K562 (cell line): ENCODE results near the gene MPI. TPM values are rescaled to one million over a fixed set of nuclear protein-coding genes. Genes with fewer than 3 reads are reported as not detected.

Source experiments
- ASH1L ChIP-seq: fragments of 450-650 bp; IDR thresholded peaks from 2 replicates; pipeline ENCODE4 v1.6.1; 2018; ENCODE audit warnings: borderline replicate concordance, mild to moderate bottlenecking, low read depth; ENCODE audit not compliant: partially characterized antibody
- ATF7 ChIP-seq: fragments of 450-650 bp; IDR thresholded peaks from 2 replicates; pipeline ENCODE4 v1.7.1; 2014; ENCODE audit warnings: mild to moderate bottlenecking, moderate library complexity
- CREB1 ChIP-seq, 2 experiments: sonication (generic) in 1 of 2; formaldehyde crosslinking in 1 of 2; IDR thresholded peaks; 2 replicates each; pipeline versions ENCODE4 v1.6.1 to v1.8.0; 2012 to 2022; ENCODE audit warnings: inconsistent platforms in 1 of 2, mild to moderate bottlenecking in 1 of 2, missing genetic modification reagents in 1 of 2, moderate library complexity in 1 of 2
- FOXJ3 ChIP-seq: sonication (generic); formaldehyde crosslinking; IDR thresholded peaks from 2 replicates; pipeline ENCODE4 v1.4.0; 2020; ENCODE audit warnings: mild to moderate bottlenecking, missing genetic modification reagents
- MCM7 ChIP-seq, 2 experiments: fragments of 450-650 bp; IDR thresholded peaks; 2 replicates each; pipeline ENCODE4 v1.6.1; 2016 to 2018
- MGA ChIP-seq: fragments of 450-650 bp; IDR thresholded peaks from 2 replicates; pipeline ENCODE4 v1.6.1; 2016; ENCODE audit warnings: mild to moderate bottlenecking, moderate library complexity
- NR1H2 ChIP-seq: sonication (generic); formaldehyde crosslinking; IDR thresholded peaks from 2 replicates; pipeline ENCODE4 v1.4.0; 2020; ENCODE audit warnings: mild to moderate bottlenecking, missing genetic modification reagents
- NUFIP1 ChIP-seq: fragments of 450-650 bp; IDR thresholded peaks from 2 replicates; pipeline ENCODE4 v1.6.1; 2018; ENCODE audit not compliant: partially characterized antibody
- SRF ChIP-seq, 2 experiments: fragments of 250-450, 450-650 bp in 1 of 2; sonication (Bioruptor Pico) in 1 of 2; sonication (generic) in 1 of 2; formaldehyde crosslinking; IDR thresholded peaks; 2 replicates each; pipeline versions ENCODE4 v1.5.0 to v1.5.1; 2020 to 2022; ENCODE audit warnings: mild to moderate bottlenecking in 1 of 2, missing genetic modification reagents in 1 of 2
- SRSF3 ChIP-seq: fragments of 200-400 bp; formaldehyde crosslinking; IDR thresholded peaks from 2 replicates; pipeline ENCODE4 v1.6.1; 2016; ENCODE audit warnings: mild to moderate bottlenecking, low read length, moderate library complexity; ENCODE audit not compliant: insufficient read depth
- ZFX ChIP-seq: sonication (generic); formaldehyde crosslinking; IDR thresholded peaks from 2 replicates; pipeline ENCODE4 v1.8.0; 2022; ENCODE audit warnings: mild to moderate bottlenecking, missing genetic modification reagents, moderate library complexity
- ZNF134 ChIP-seq: fragments of 250-450 bp; sonication (Bioruptor Pico); conservative IDR thresholded peaks from 2 replicates; pipeline ENCODE4 v1.4.0; 2020
- ZNF324 ChIP-seq: fragments of 250-450 bp; sonication (Bioruptor Pico); IDR thresholded peaks from 2 replicates; pipeline ENCODE4 v1.4.0; 2020; ENCODE audit warnings: mild to moderate bottlenecking
- ZNF76 ChIP-seq: fragments of 250-450 bp; sonication (Bioruptor Pico); IDR thresholded peaks from 2 replicates; pipeline ENCODE4 v1.4.0; 2020; ENCODE audit warnings: mild to moderate bottlenecking, moderate library complexity, borderline replicate concordance
- polyA plus RNA-seq, 8 experiments: library from polyadenylated mRNA; depleted of rRNA in 4 of 8; stranded (reverse) in 5 of 8; unstranded in 3 of 8; fragments of >200 nt; fragmentation: Nextera tagmentation in 2 of 8; fragmentation: Illumina TruSeq in 1 of 8; extraction: Ambion mirVana in 2 of 8; extraction: Trizol in 1 of 8; gene quantifications; 2 replicates each; pipeline versions ENCODE4 v1.2.1 to v1.2.3, GENCODE V29; 2011 to 2014; ENCODE audit warnings: inconsistent platforms in 1 of 8, missing spikeins in 1 of 8
- total RNA-seq, 7 experiments: library from RNA; depleted of rRNA in 6 of 7; stranded (reverse); fragments of >200 nt in 6 of 7; fragmentation: Illumina TruSeq in 2 of 7; extraction: Trizol in 2 of 7; gene quantifications; 2 replicates each; pipeline versions ENCODE4 v1.2.1 to v1.2.3, GENCODE V29; 2011 to 2021; ENCODE audit warnings: low replicate concordance in 1 of 7
- TF ChIP-seq, protein P1 (sequence below), 2 experiments: fragments of 200-800 bp in 1 of 2; sonication (Bioruptor generic) in 1 of 2; sonication (generic) in 1 of 2; formaldehyde crosslinking in 1 of 2; IDR thresholded peaks in 1 of 2; conservative IDR thresholded peaks in 1 of 2; 2 replicates each; pipeline versions ENCODE4 v1.5.0 to v1.6.1; 2016 to 2020; ENCODE audit warnings: missing compliant biosample characterization in 1 of 2, missing genetic modification characterization in 1 of 2, missing genetic modification reagents in 1 of 2

MPI gene
- total and polyA plus RNA-seq, 9 of the 15 experiments (the other 6 are each of a cell fraction or from before 2014, with no cell fraction given): 30.7 to 105 (median 40.5) TPM

- TF ChIP-seq NUFIP1 (no peak), ATF7 (peak; percentile 92), ZFX (CRISPR knock-in tag) (peak; percentile 98), ZNF324 (no peak), FOXJ3 (no peak), ZNF134 (no peak), SRSF3 (no peak), MCM7 (IDR thresholded peaks at IDR 0.05) (no peak), NR1H2 (no peak), SRF (CRISPR knock-in tag; IDR thresholded peaks at IDR 0.05) (peak in 1 of 2 experiments; percentile 37; a peak in 1 of 4 replicates), ASH1L (peak; percentile 81), ZNF76 (CRISPR knock-in tag) (no peak), MGA (no peak; the same call in none of the 2 replicates), CREB1 (IDR thresholded peaks at IDR 0.05) (peak; percentile 66), CREB1 (CRISPR knock-in tag; IDR thresholded peaks at IDR 0.05) (peak; percentile 84)
- TF ChIP-seq, protein P1, sequence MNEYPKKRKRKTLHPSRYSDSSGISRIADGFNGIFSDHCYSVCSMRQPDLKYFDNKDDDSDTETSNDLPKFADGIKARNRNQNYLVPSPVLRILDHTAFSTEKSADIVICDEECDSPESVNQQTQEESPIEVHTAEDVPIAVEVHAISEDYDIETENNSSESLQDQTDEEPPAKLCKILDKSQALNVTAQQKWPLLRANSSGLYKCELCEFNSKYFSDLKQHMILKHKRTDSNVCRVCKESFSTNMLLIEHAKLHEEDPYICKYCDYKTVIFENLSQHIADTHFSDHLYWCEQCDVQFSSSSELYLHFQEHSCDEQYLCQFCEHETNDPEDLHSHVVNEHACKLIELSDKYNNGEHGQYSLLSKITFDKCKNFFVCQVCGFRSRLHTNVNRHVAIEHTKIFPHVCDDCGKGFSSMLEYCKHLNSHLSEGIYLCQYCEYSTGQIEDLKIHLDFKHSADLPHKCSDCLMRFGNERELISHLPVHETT (CRISPR knock-in tag; conservative IDR thresholded peaks at IDR 0.05 in 1 of 2, IDR thresholded peaks at IDR 0.05 in 1 of 2): no peak; a peak in 1 of 4 replicates
Measured at GRCh38 chr15:74873036-74873755, 16.6 kb upstream of the MPI start, which contains the start of gene SCAMP2 (continued).
